ENCODE results near the gene COG5. TPM values are rescaled to one million over a fixed set of nuclear protein-coding genes. Genes with fewer than 3 reads are reported as not detected.

Gene COG5
- total RNA-seq, 1 experiment from 2014 or later: 56.1 TPM

GRCh38 chr7:107321611-107322010, 242.1 kb downstream of the COG5 start:
- Histone ChIP-seq H4K20me1 (ENCODE audit: insufficient read depth, low read depth, low read length) (no peaks in the 10 kb centered on the region), H3K4me3 (ENCODE audit: low read length) (no peak overlapping the region)

GRCh38 chr7:107319724-107320228, 243.9 kb downstream of the COG5 start:
- H3K36me3 ChIP-seq (ENCODE audit: insufficient read depth, low read length): no peaks in the 10 kb centered on the region
- H3K27ac ChIP-seq (ENCODE audit: low read length): no peak overlapping the region
- H3K9me3 ChIP-seq (ENCODE audit: low read length): no peaks in the 10 kb centered on the region
- no peaks in the 10 kb centered on the region for H4K20me1 ChIP-seq (ENCODE audit: insufficient read depth, low read depth, low read length)
- H3K79me2 ChIP-seq (ENCODE audit: low read length): no peaks in the 10 kb centered on the region
- peaks cover 4% of the 10 kb centered on the region for H3K4me1 ChIP-seq (ENCODE audit: low read length)
- no peak overlapping the region for H2AFZ ChIP-seq (ENCODE audit: low read length)
- H3K4me2 ChIP-seq (ENCODE audit: low read depth, low read length, poor library complexity, severe bottlenecking): no peak overlapping the region
- H3K27me3 ChIP-seq (ENCODE audit: low read length): no peaks in the 10 kb centered on the region
- H3K9me2 ChIP-seq (replicated peaks; ENCODE audit: insufficient read depth, low read length): no peaks in the 10 kb centered on the region
- no peak overlapping the region for H3K9ac ChIP-seq (ENCODE audit: low read length)
- no peak overlapping the region for H3K4me3 ChIP-seq (ENCODE audit: low read length)
- DNase-seq: no peak

More at GRCh38 chr7:107321611-107322010, 242.1 kb downstream of the COG5 start:
- Histone ChIP-seq H3K4me2 (ENCODE audit: low read depth, low read length, poor library complexity, severe bottlenecking) (no peak overlapping the region), H3K9me3 (ENCODE audit: low read length) (no peaks in the 10 kb centered on the region), H3K9me2 (replicated peaks; ENCODE audit: insufficient read depth, low read length) (no peaks in the 10 kb centered on the region), H2AFZ (ENCODE audit: low read length) (no peak overlapping the region), H3K27ac (ENCODE audit: low read length) (no peak overlapping the region), H3K79me2 (ENCODE audit: low read length) (0 out of 2 replicates have a peak, but pooled peaks cover under 1% of the 10 kb centered on the region), H3K27me3 (ENCODE audit: low read length) (no peaks in the 10 kb centered on the region), H3K9ac (ENCODE audit: low read length) (no peak overlapping the region), H3K36me3 (ENCODE audit: insufficient read depth, low read length) (no peaks in the 10 kb centered on the region), H3K4me1 (ENCODE audit: low read length) (no peaks in the 10 kb centered on the region)
- no peak for DNase-seq

GRCh38 chr7:107318523-107319160, 245.1 kb downstream of the COG5 start:
- Histone ChIP-seq H3K9me3 (ENCODE audit: low read length) (no peaks in the 10 kb centered on the region), H4K20me1 (ENCODE audit: insufficient read depth, low read depth, low read length) (no peaks in the 10 kb centered on the region), H3K9me2 (replicated peaks; ENCODE audit: insufficient read depth, low read length) (no peaks in the 10 kb centered on the region), H3K27me3 (ENCODE audit: low read length) (no peaks in the 10 kb centered on the region), H3K27ac (ENCODE audit: low read length) (no peak overlapping the region), H3K79me2 (ENCODE audit: low read length) (no peaks in the 10 kb centered on the region), H3K4me3 (ENCODE audit: low read length) (no peak overlapping the region), H3K9ac (ENCODE audit: low read length) (no peak overlapping the region), H3K4me2 (ENCODE audit: low read depth, low read length, poor library complexity, severe bottlenecking) (no peak overlapping the region), H3K4me1 (ENCODE audit: low read length) (peaks cover 4% of the 10 kb centered on the region), H3K36me3 (ENCODE audit: insufficient read depth, low read length) (no peaks in the 10 kb centered on the region), H2AFZ (ENCODE audit: low read length) (no peak overlapping the region)
- no peak for DNase-seq

- no peak for DNase-seq
- Histone ChIP-seq H3K4me1 (ENCODE audit: low read length) (peaks cover 4% of the 10 kb centered on the region), H4K20me1 (ENCODE audit: insufficient read depth, low read depth, low read length) (no peaks in the 10 kb centered on the region), H3K4me2 (ENCODE audit: low read depth, low read length, poor library complexity, severe bottlenecking) (no peak overlapping the region), H3K9me2 (replicated peaks; ENCODE audit: insufficient read depth, low read length) (no peaks in the 10 kb centered on the region), H3K27me3 (ENCODE audit: low read length) (no peaks in the 10 kb centered on the region), H3K79me2 (ENCODE audit: low read length) (no peaks in the 10 kb centered on the region), H3K9me3 (ENCODE audit: low read length) (no peaks in the 10 kb centered on the region), H3K4me3 (ENCODE audit: low read length) (no peak overlapping the region), H3K9ac (ENCODE audit: low read length) (no peak overlapping the region), H3K27ac (ENCODE audit: low read length) (no peak overlapping the region), H2AFZ (ENCODE audit: low read length) (no peak overlapping the region), H3K36me3 (ENCODE audit: insufficient read depth, low read length) (no peaks in the 10 kb centered on the region)
Measured at GRCh38 chr7:107315716-107316220, 248.0 kb downstream of the COG5 start.

GRCh38 chr7:107313355-107313754, 250.4 kb downstream of the COG5 start:
- Histone ChIP-seq H3K79me2 (ENCODE audit: low read length) (no peaks in the 10 kb centered on the region), H3K4me2 (ENCODE audit: low read depth, low read length, poor library complexity, severe bottlenecking) (no peak overlapping the region), H3K9me2 (replicated peaks; ENCODE audit: insufficient read depth, low read length) (no peaks in the 10 kb centered on the region), H3K4me1 (ENCODE audit: low read length) (peaks cover 4% of the 10 kb centered on the region), H3K9ac (ENCODE audit: low read length) (no peak overlapping the region), H4K20me1 (ENCODE audit: insufficient read depth, low read depth, low read length) (no peaks in the 10 kb centered on the region), H3K4me3 (ENCODE audit: low read length) (no peak overlapping the region), H3K36me3 (ENCODE audit: insufficient read depth, low read length) (no peaks in the 10 kb centered on the region), H3K9me3 (ENCODE audit: low read length) (no peaks in the 10 kb centered on the region), H3K27me3 (ENCODE audit: low read length) (no peaks in the 10 kb centered on the region), H2AFZ (ENCODE audit: low read length) (no peak overlapping the region), H3K27ac (ENCODE audit: low read length) (no peak overlapping the region)
- no peak for DNase-seq

GRCh38 chr7:107312418-107312817, 251.3 kb downstream of the COG5 start:
- no peaks in the 10 kb centered on the region for H4K20me1 ChIP-seq (ENCODE audit: insufficient read depth, low read depth, low read length)
- no peak for DNase-seq
- no peaks in the 10 kb centered on the region for H3K79me2 ChIP-seq (ENCODE audit: low read length)
- H3K9me2 ChIP-seq (replicated peaks; ENCODE audit: insufficient read depth, low read length): no peaks in the 10 kb centered on the region
- H3K4me3 ChIP-seq (ENCODE audit: low read length): no peak overlapping the region
- no peaks in the 10 kb centered on the region for H3K9me3 ChIP-seq (ENCODE audit: low read length)
- no peaks in the 10 kb centered on the region for H3K36me3 ChIP-seq (ENCODE audit: insufficient read depth, low read length)
- H3K9ac ChIP-seq (ENCODE audit: low read length): no peak overlapping the region
- H2AFZ ChIP-seq (ENCODE audit: low read length): no peak overlapping the region
- no peak overlapping the region for H3K4me2 ChIP-seq (ENCODE audit: low read depth, low read length, poor library complexity, severe bottlenecking)
- H3K27me3 ChIP-seq (ENCODE audit: low read length): no peaks in the 10 kb centered on the region
- H3K4me1 ChIP-seq (ENCODE audit: low read length): peaks cover 4% of the 10 kb centered on the region
- H3K27ac ChIP-seq (ENCODE audit: low read length): no peak overlapping the region

GRCh38 chr7:107309296-107309695, 254.4 kb downstream of the COG5 start:
- Histone ChIP-seq H4K20me1 (ENCODE audit: insufficient read depth, low read depth, low read length) (no peaks in the 10 kb centered on the region), H3K27ac (ENCODE audit: low read length) (no peak overlapping the region), H3K36me3 (ENCODE audit: insufficient read depth, low read length) (no peaks in the 10 kb centered on the region), H3K4me2 (ENCODE audit: low read depth, low read length, poor library complexity, severe bottlenecking) (no peak overlapping the region), H2AFZ (ENCODE audit: low read length) (no peak overlapping the region), H3K4me1 (ENCODE audit: low read length) (no peaks in the 10 kb centered on the region), H3K9ac (ENCODE audit: low read length) (no peak overlapping the region), H3K9me3 (ENCODE audit: low read length) (no peaks in the 10 kb centered on the region), H3K4me3 (ENCODE audit: low read length) (no peak overlapping the region), H3K9me2 (replicated peaks; ENCODE audit: insufficient read depth, low read length) (no peaks in the 10 kb centered on the region), H3K79me2 (ENCODE audit: low read length) (no peaks in the 10 kb centered on the region), H3K27me3 (ENCODE audit: low read length) (no peaks in the 10 kb centered on the region)
- DNase-seq: no peak

- Histone ChIP-seq H3K27me3 (ENCODE audit: low read length) (no peaks in the 10 kb centered on the region), H3K79me2 (ENCODE audit: low read length) (no peaks in the 10 kb centered on the region), H3K9me2 (replicated peaks; ENCODE audit: insufficient read depth, low read length) (no peaks in the 10 kb centered on the region), H3K4me3 (ENCODE audit: low read length) (no peak overlapping the region), H3K9me3 (ENCODE audit: low read length) (no peaks in the 10 kb centered on the region), H2AFZ (ENCODE audit: low read length) (no peak overlapping the region), H3K27ac (ENCODE audit: low read length) (no peak overlapping the region), H3K4me2 (ENCODE audit: low read depth, low read length, poor library complexity, severe bottlenecking) (no peak overlapping the region), H4K20me1 (ENCODE audit: insufficient read depth, low read depth, low read length) (no peaks in the 10 kb centered on the region), H3K9ac (ENCODE audit: low read length) (no peak overlapping the region), H3K4me1 (ENCODE audit: low read length) (no peaks in the 10 kb centered on the region), H3K36me3 (ENCODE audit: insufficient read depth, low read length) (no peaks in the 10 kb centered on the region)
- no peak for DNase-seq
Measured at GRCh38 chr7:107304636-107305035, 259.1 kb downstream of the COG5 start.

All from Karpas-422 (cell line).